ENCODE results near the gene ERI3. TPM values are rescaled to one million over a fixed set of nuclear protein-coding genes. Genes with fewer than 3 reads are reported as not detected.

The ERI3 gene
- total and polyA plus RNA-seq, 2 donors (not counting 3 experiments of a cell fraction or from before 2014, with no cell fraction given): 45.3 to 94.0 TPM

GRCh38 chr1:44357710-44358109 lies 2.7 kb upstream of the ERI3 start:
- ChIA-PET CTCF (interaction anchor here (1.0 to 1.4 kb wide), 2 partner anchors 20 kb away, joined by 3 to 4 read pairs; no protein-coding TSS in a partner anchor), POLR2A (no interaction called here)
- H3K4me1 ChIP-seq (ENCODE audit: control insufficient read depth, extremely low read depth, insufficient read depth, low read length): peaks cover 11% of the 10 kb centered on the region
- no peak overlapping the region for H3K9ac ChIP-seq (replicated peaks; ENCODE audit: extremely low read depth, insufficient read depth, low read length)
- H3K4me2 ChIP-seq (ENCODE audit: insufficient read depth, low read length): no peak overlapping the region
- no peaks in the 10 kb centered on the region for H3K36me3 ChIP-seq (ENCODE audit: control insufficient read depth in 2 of 2, extremely low read depth in 1 of 2, insufficient read depth in 2 of 2, low read length in 2 of 2)
- H3K9me3 ChIP-seq (replicated peaks; ENCODE audit: control insufficient read depth, insufficient read depth, low read length): no peaks in the 10 kb centered on the region
- H3K27ac ChIP-seq (ENCODE audit: insufficient read depth, low read depth, low read length): no peak overlapping the region
- DNase-seq (ENCODE audit: low read depth, low spot score) (no peak), FAIRE-seq (no peak)
- no peak for TF ChIP-seq GATA2 (IDR thresholded peaks at IDR 0.05; ENCODE audit: insufficient read depth, insufficient read length, low read depth, low read length)
- no peak for TF ChIP-seq MYC (IDR thresholded peaks at IDR 0.05; ENCODE audit: low read depth, low read length)
- no peak for TF ChIP-seq JUN (IDR thresholded peaks at IDR 0.05; ENCODE audit: borderline replicate concordance, insufficient read depth, insufficient read length, low read depth)
- no peak for TF ChIP-seq EZH2 (IDR thresholded peaks at IDR 0.05; ENCODE audit: borderline replicate concordance, low read depth, low read length, severe bottlenecking)
- no peak for TF ChIP-seq POLR2A (IDR thresholded peaks at IDR 0.05; ENCODE audit: low read depth, low read length)
- no peak for TF ChIP-seq MAX (IDR thresholded peaks at IDR 0.05; ENCODE audit: insufficient read depth, insufficient read length)
- TF ChIP-seq CTCF (IDR thresholded peaks at IDR 0.05; ENCODE audit: extremely low read depth in 1 of 2, insufficient read depth in 1 of 2, low read depth in 1 of 2, low read length in 2 of 2): no peak
- no peak for TF ChIP-seq POLR2AphosphoS5 (IDR thresholded peaks at IDR 0.05; ENCODE audit: insufficient read depth, low read depth, low read length)
- dilution Hi-C loops (cut with MboI; ENCODE audit: extremely low pct_ligation_motif_present, low sequenced_read_pairs): no loop called here
- peaks cover 15% of the 10 kb centered on the region for H3K79me2 ChIP-seq (ENCODE audit: control insufficient read depth, insufficient read depth, low read length)
- no peak overlapping the region for H2AFZ ChIP-seq (ENCODE audit: low read depth, low read length)
- no peak overlapping the region for H3K4me3 ChIP-seq (replicated peaks in 1 of 3; ENCODE audit: insufficient read depth in 1 of 3, low read depth in 1 of 3, low read length in 3 of 3)
- BruUV-seq (replicated peaks): no TSS peak
- no peaks in the 10 kb centered on the region for H4K20me1 ChIP-seq (replicated peaks; ENCODE audit: control insufficient read depth, extremely low read depth, insufficient read depth, low read length)
- peaks cover 0 to 2% of the 10 kb centered on the region in 2 experiments for H3K27me3 ChIP-seq (ENCODE audit: control insufficient read depth in 2 of 2, insufficient read depth in 2 of 2, low read length in 2 of 2)
- H3K9me1 ChIP-seq (replicated peaks; ENCODE audit: control insufficient read depth, extremely low read depth, insufficient read depth, low read length): no peaks in the 10 kb centered on the region
- intact Hi-C loops (cut with micrococcal nuclease): no loop called here

Data from endothelial cell of umbilical vein (primary cell).